SK-N-DZ (cell line): ENCODE data around the gene STPG4.
"Not testable (repeated sequence)": the region's sequence is repeated elsewhere in the genome, so short reads cannot be mapped to it uniquely, and the experiment has no call there.

ENCODE experiments used
- DNase-seq: peaks from one replicate; pipeline ENCODE4 v3.0.0-alpha.2; 2015; ENCODE audit warnings: low spot score

Gene STPG4

GRCh38 chr2:47173986-47174732 lies 19.1 kb upstream of the STPG4 start:
- DNase-seq: no peak

- DNase-seq: no peak
Measured at GRCh38 chr2:47172922-47173695, 18.0 kb upstream of the STPG4 start.

- DNase-seq: no peak
Measured at GRCh38 chr2:47172156-47172921, 17.2 kb upstream of the STPG4 start.

GRCh38 chr2:47169784-47170183 lies 14.7 kb upstream of the STPG4 start:
- DNase-seq: no peak

- DNase-seq: not testable (repeated sequence)
Measured at GRCh38 chr2:47168895-47169294, 13.8 kb upstream of the STPG4 start.

- no peak for DNase-seq
Measured at GRCh38 chr2:47167149-47167548, 12.0 kb upstream of the STPG4 start.

GRCh38 chr2:47165001-47165555 lies 10.0 kb upstream of the STPG4 start:
- no peak for DNase-seq

- DNase-seq: no peak
Measured at GRCh38 chr2:47162780-47163179, 7.7 kb upstream of the STPG4 start.

GRCh38 chr2:47161475-47161874 lies 6.4 kb upstream of the STPG4 start:
- DNase-seq: no peak

- no peak for DNase-seq
Measured at GRCh38 chr2:47160660-47161059, 5.6 kb upstream of the STPG4 start.

- no peak for DNase-seq
Measured at GRCh38 chr2:47160211-47160610, 5.1 kb upstream of the STPG4 start.

- DNase-seq: no peak
Measured at GRCh38 chr2:47159627-47160026, 4.5 kb upstream of the STPG4 start.

- DNase-seq: no peak
Measured at GRCh38 chr2:47158576-47158975, 3.5 kb upstream of the STPG4 start.

- no peak for DNase-seq
Measured at GRCh38 chr2:47152803-47153202, 2.3 kb downstream of the STPG4 start.

GRCh38 chr2:47150175-47150574 lies 4.9 kb downstream of the STPG4 start:
- no peak for DNase-seq

GRCh38 chr2:47147021-47147420 lies 8.1 kb downstream of the STPG4 start:
- no peak for DNase-seq

GRCh38 chr2:47145466-47145865 lies 9.6 kb downstream of the STPG4 start:
- DNase-seq: no peak

GRCh38 chr2:47141520-47141919 lies 13.6 kb downstream of the STPG4 start:
- DNase-seq: no peak

GRCh38 chr2:47134386-47135090 lies 20.6 kb downstream of the STPG4 start:
- DNase-seq: no peak

GRCh38 chr2:47133046-47133445 lies 22.1 kb downstream of the STPG4 start:
- no peak for DNase-seq

GRCh38 chr2:47129191-47129706 lies 25.9 kb downstream of the STPG4 start:
- DNase-seq: no peak
